T-helper 22 cell (primary cell): ENCODE data around the gene GPX4.

Experiments used
- DNase-seq: peaks from one replicate; pipeline ENCODE4 v3.0.0-alpha.2; 2020; ENCODE audit warnings: low read depth

The GPX4 gene

GRCh38 chr19:1102407-1103131 is 1.2 kb upstream of the GPX4 start:
- DNase-seq = no peak

- no peak for DNase-seq
Measured at GRCh38 chr19:1103132-1103707, 574 bp upstream of the GPX4 start.

- DNase-seq = peak; percentile 71
Measured at GRCh38 chr19:1104311-1105007, 665 bp downstream of the GPX4 start.

GRCh38 chr19:1105008-1105872 is 1.4 kb downstream of the GPX4 start:
- DNase-seq = no peak

GRCh38 chr19:1105873-1106840 is 2.4 kb downstream of the GPX4 start:
- DNase-seq = no peak

GRCh38 chr19:1106841-1107660 is 3.3 kb downstream of the GPX4 start:
- DNase-seq = no peak

- no peak for DNase-seq
Measured at GRCh38 chr19:1107661-1108261, 4.0 kb downstream of the GPX4 start.

- no peak for DNase-seq
Measured at GRCh38 chr19:1108291-1109031, 4.7 kb downstream of the GPX4 start.

GRCh38 chr19:1109032-1109551 is 5.3 kb downstream of the GPX4 start:
- no peak for DNase-seq

- no peak for DNase-seq
Measured at GRCh38 chr19:1109697-1110671, 6.2 kb downstream of the GPX4 start.

GRCh38 chr19:1110809-1111640 is 7.2 kb downstream of the GPX4 start:
- DNase-seq = no peak

GRCh38 chr19:1111641-1112267 is 8.0 kb downstream of the GPX4 start:
- DNase-seq = no peak

GRCh38 chr19:1112268-1113029 is 8.7 kb downstream of the GPX4 start:
- no peak for DNase-seq

GRCh38 chr19:1113030-1113985 is 9.5 kb downstream of the GPX4 start:
- peak; percentile 65 for DNase-seq
